SKM-1 treated with dmso at 0.1 percent for 144 hours (cell line): Measurements from ENCODE around the gene TUBB4B.
A peak's percentile ranks its signal among the peaks of the same experiment; 100 is the strongest.

Source experiments
- DNase-seq: peaks from one replicate; lab custom pipeline; 2025; ENCODE audit not compliant: unreplicated experiment; lab: John Stamatoyannopoulos, UW

Gene TUBB4B

DNA sequence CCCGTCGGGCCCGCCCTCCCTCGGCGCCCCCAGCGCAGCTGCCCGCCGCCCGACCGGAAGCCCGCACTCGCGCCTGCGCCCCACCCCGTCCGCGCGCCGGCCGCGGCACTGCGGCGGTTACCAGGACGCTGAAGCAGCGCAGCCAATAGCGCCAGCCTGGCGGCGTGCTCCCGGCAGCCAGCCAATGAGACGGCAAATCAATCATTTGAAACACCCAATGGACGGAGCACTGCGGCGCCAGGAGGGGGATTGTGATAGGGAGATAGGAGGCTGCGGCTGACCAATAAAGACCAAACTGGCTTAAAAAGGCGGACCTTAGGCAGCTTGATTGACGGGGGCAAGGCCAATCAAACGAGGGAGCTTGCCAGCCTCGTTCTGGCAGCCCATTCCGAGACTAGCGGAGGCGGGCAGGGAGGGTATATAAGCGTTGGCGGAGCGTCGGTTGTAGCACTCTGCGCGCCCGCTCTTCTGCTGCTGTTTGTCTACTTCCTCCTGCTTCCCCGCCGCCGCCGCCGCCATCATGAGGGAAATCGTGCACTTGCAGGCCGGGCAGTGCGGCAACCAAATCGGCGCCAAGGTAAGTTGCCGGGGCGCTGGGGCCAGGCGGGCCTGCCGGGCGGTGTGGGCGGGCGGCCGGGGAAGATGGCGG, at the start of gene TUBB4B:
Gene TUBB4B (plus strand): TSS at position 447 of the 649 bp plus-strand sequence. CDS start 74 bp downstream, at position 521.
- peak; percentile 99 for DNase-seq

GRCh38 chr9:137191691-137192447, 49.2 kb upstream of the TUBB4B start:
- DNase-seq = no peak

GRCh38 chr9:137192448-137192780, 48.7 kb upstream of the TUBB4B start:
- DNase-seq = no peak

- no peak for DNase-seq
Measured at GRCh38 chr9:137192859-137193258, 48.2 kb upstream of the TUBB4B start.

- no peak for DNase-seq
Measured at GRCh38 chr9:137193771-137194170, 47.3 kb upstream of the TUBB4B start.

- DNase-seq = no peak
Measured at GRCh38 chr9:137194388-137194787, 46.7 kb upstream of the TUBB4B start.

GRCh38 chr9:137194909-137195308, 46.2 kb upstream of the TUBB4B start:
- DNase-seq = no peak

GRCh38 chr9:137195525-137196220, 45.4 kb upstream of the TUBB4B start:
- no peak for DNase-seq

DNA sequence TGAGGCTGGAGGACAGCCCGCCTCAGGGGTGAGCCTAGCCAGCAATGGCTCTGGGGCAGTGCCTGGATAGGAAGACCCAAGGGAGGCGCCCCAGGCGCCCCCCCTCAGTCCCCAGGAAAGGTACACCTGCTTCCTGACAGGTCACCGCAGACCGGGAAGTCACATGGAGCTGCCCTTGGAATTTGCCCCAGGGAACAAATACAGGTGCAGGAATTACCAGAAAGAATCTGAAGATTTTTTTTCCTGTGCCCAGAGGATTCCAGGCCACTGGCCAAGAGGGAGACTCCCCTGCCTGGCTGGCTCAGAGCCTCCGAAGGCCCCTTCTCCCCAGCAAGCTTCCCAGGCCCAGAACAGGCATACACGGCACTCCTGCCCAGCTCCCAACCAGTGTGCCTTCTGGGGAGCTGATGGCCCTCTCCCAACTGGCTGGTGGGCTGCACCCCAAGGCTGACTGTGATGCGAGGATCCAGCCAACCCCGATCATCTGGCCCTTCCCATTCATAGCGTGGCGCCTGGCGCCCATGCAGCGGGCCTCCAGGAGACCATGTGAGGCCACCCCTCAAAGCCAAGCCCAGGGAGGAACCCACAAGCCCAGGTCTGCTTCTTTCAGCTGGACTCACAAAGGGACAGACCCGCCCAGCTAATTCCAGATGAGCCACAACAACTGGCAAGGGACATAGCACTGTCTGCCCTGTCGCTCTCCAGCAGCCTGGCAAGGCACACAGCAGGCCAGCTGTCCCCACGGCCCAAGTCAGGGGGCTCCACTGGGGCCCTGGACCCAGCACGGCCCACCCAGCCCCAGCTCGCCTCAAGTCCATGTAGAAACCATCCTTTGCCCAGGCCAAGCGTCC, 42.8 kb upstream of the TUBB4B start:
- DNase-seq = no peak

GRCh38 chr9:137198902-137199283, 42.2 kb upstream of the TUBB4B start:
- no peak for DNase-seq

DNA sequence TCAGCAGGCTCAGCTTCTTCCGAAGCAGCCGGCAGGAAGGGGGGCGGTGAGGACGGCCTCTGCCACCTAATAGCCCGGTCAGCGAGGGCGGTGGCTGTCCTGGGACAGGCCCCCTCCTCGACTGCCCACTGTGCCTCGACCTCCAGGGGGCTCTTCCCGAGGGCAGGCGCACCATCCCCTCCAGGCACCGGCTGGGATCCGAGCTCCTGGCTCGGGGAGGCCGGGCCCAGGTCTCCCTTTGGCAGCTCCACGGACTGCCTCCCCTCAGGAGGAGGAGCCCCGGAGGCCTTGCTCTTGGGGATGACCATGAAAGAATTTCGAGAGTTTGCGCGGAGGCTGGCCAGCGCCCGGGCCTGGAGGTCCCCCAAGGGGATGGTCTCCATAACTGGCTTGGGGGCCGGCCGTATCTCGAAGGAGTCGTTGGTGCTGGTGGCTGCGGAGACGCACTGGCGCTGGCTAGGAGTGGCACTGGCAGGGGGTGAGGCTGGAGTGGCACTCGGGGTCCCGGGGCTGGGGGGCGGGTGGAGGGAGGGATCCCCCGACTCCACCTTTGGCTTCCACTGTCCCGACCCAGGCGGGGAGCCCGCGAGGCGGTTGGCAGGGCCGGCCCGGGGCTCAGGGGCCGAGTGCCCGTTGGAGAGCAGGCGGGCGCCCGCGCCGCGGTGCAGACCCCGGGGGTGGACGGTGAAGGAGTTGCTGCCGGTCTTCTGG, 41.5 kb upstream of the TUBB4B start:
- DNase-seq = no peak

DNA sequence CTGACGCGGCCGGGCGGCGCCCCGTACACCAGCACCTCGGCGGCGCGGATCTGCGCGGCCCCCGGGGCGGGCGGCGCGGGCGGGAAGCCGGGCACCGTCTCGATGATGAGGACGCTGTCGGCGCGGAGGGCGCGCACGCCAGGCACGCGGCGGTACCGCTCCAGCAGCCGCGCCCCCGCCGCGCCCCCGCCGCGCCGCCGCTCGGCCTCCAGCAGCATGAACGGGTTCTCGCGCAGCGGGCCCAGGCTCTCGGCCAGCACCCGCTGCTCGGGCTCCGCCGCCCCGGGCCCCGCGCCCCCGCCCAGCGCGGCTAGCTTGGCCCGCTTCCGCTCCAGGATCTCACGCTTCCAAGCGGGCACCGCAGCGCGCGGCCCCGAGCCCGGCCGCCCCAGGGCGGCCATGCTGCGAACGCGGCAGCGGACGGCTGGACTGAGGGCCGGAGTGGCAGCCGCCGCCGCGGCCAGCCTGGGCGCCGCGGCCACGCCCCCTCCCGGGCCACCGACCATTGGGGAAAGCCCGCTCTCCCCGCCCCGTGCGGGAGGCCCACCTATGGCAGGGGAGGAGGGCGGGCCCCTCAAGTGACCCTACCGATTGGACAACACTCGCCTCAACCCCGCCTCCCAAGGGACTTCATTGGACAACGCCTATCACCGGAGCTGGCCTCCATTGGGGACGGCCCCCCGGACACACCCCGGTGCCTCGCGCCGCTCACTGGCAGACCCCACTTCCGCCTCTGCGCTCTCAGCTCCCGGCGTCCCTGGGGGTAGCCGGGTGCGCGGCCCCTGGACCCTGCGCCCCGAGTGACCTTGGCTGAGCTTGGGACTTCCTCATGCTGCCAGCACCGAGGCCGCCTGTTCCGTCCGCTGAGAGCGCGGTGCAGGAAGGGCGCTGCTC, 40.5 kb upstream of the TUBB4B start, which contains the start of gene TPRN:
Gene TPRN (minus strand): TSS at position 431 of the 894 bp plus-strand sequence. CDS start 30 bp downstream, at position 401.
- DNase-seq = peak; percentile 99

GRCh38 chr9:137201205-137201868, 39.8 kb upstream of the TUBB4B start:
- no peak for DNase-seq

- DNase-seq = no peak
Measured at GRCh38 chr9:137202966-137203365, 38.1 kb upstream of the TUBB4B start.

DNA sequence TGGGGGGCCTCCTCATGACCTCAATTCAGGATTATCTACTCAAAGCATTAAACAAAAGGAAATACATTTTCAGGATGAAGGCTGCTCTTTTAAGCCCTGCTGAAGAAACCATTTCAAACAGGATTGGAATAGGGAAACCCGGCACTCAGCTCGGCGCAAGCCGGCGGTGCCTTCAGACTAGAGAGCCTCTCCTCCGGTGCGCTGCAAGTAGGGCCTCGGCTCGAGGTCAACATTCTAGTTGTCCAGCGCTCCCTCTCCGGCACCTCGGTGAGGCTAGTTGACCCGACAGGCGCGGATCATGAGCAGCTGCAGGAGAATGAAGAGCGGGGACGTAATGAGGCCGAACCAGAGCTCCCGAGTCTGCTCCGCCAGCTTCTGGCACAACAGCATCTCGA, 36.4 kb upstream of the TUBB4B start:
- DNase-seq = no peak

DNA sequence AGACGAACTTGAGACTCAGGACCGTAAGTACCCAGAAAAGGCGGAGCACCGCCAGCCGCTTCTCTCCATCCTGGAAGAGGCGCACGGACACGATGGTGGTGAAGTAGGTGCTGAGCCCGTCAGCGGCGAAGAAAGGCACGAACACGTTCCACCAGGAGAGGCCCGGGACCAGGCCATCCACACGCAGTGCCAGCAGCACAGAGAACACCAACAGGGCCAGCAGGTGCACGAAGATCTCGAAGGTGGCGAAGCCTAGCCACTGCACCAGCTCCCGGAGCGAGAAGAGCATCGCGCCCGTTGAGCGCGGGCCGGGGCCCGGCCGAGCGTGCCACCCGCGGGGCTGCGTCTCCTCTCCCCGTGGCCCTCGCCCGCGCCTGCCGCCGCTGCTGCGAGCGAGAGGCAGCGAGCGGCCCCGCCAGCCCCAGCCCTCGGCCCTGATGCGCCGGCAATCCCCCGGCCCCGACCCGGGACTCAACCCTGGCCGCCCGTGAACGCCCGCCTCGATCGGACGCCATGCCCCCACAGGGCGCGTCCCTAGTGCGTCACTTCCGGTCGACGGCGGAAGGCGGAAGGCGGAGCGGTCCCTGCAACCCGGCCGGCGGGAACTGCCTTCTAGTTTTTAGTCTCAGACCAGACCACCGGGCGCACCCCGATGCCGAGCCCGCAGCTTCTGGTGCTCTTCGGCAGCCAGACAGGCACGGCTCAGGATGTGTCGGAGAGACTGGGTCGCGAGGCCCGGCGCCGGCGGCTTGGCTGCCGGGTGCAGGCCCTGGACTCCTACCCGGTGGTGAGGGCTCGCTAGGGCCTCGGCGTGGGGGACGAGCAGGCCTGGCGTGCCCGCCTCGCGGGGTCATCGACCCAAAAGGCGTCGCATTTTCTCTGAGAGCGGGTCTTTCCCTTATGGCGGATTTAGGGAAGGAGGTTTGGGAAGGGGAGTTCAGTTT, 35.7 kb upstream of the TUBB4B start, which contains the start of the genes NDOR1 and TMEM203:
Gene NDOR1 (plus strand): TSS at position 575 of the 944 bp plus-strand sequence. CDS start 78 bp downstream, at position 653.
Gene TMEM203 (minus strand): TSS at position 523 of the 944 bp plus-strand sequence. CDS start 234 bp downstream, at position 289.
- peak; percentile 65 for DNase-seq

DNA sequence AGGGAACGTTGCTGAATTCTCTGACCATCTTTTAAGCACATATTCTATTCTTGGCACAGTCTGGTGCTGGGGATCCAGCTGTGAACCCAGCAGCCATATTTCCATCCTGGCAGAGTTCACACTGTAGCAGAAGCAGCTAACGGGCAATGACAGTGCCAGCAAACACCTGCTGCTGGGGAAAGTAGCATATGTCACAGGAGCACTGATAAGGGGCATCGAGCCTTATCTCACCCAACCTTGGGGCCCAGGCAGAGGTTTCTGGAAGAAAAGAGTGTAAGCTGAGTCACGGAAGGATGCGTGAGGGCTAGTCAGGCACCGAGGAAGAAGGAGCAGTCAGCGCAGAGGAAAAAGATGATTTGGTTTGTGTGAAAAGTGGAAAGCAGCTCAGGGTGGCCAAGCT, 34.5 kb upstream of the TUBB4B start:
- DNase-seq = no peak

- no peak for DNase-seq
Measured at GRCh38 chr9:137211532-137211931, 29.6 kb upstream of the TUBB4B start.
